ENCODE data around the gene ZNF480.

- TF ChIP-seq CTCF (IDR thresholded peaks at IDR 0.05) (no peak), POLR2A (IDR thresholded peaks at IDR 0.05; ENCODE audit: low read length) (no peak), CEBPB (IDR thresholded peaks at IDR 0.05) (no peak), ELK1 (IDR thresholded peaks at IDR 0.05; ENCODE audit: low read depth, low read length) (no peak), SMC3 (IDR thresholded peaks at IDR 0.05) (no peak), MAFK (IDR thresholded peaks at IDR 0.05; ENCODE audit: partially characterized antibody) (no peak), EP300 (IDR thresholded peaks at IDR 0.05) (no peak), ESRRA (IDR thresholded peaks at IDR 0.05; ENCODE audit: borderline replicate concordance, low read length) (no peak), CBX2 (IDR thresholded peaks at IDR 0.05; ENCODE audit: borderline replicate concordance, low read depth) (no peak), TFCP2L1 (CRISPR knock-in tag; IDR thresholded peaks at IDR 0.05) (no peak), HDAC2 (IDR thresholded peaks at IDR 0.05) (no peak), HOXB13 (CRISPR knock-in tag; IDR thresholded peaks at IDR 0.05; ENCODE audit: low read depth) (no peak), RAD21 (conservative IDR thresholded peaks at IDR 0.05 in 1 of 2, IDR thresholded peaks at IDR 0.05 in 1 of 2) (no peak)
- TF ChIP-seq, protein P1, sequence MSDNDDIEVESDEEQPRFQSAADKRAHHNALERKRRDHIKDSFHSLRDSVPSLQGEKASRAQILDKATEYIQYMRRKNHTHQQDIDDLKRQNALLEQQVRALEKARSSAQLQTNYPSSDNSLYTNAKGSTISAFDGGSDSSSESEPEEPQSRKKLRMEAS (IDR thresholded peaks at IDR 0.05): no peak
Observed at GRCh38 chr19:52322429-52322828, 25.5 kb downstream of the ZNF480 start.
